GM10248 (cell line): ENCODE results near the gene CHRNB1.
"Not testable (repeated sequence)": the region's sequence is repeated elsewhere in the genome, so short reads cannot be mapped to it uniquely, and the experiment has no call there.

Experiments
- CTCF ChIA-PET: fragments of 300-600 bp; sonication (Branson Sonifier 250); formaldehyde crosslinking; extraction: SDS; loops from one replicate; lab custom pipeline; 2021; ENCODE audit warnings: antibody characterized with exemption; lab: Yijun Ruan, JAX
- POLR2A ChIA-PET: fragments of 350-650 bp; sonication (Branson Sonifier 250); formaldehyde crosslinking; extraction: SDS; loops from one replicate; lab custom pipeline; 2020; ENCODE audit warnings: antibody characterized with exemption; lab: Yijun Ruan, JAX
- DNase-seq: peaks from one replicate; pipeline ENCODE4 v3.0.0; 2012; ENCODE audit errors: extremely low spot score
- CTCF ChIP-seq: IDR thresholded peaks from 2 replicates; pipeline ENCODE4 v1.5.1; 2012; ENCODE audit warnings: mild to moderate bottlenecking, low read depth; ENCODE audit errors: extremely low read depth, missing control alignments, control extremely low read depth

Gene CHRNB1

DNA sequence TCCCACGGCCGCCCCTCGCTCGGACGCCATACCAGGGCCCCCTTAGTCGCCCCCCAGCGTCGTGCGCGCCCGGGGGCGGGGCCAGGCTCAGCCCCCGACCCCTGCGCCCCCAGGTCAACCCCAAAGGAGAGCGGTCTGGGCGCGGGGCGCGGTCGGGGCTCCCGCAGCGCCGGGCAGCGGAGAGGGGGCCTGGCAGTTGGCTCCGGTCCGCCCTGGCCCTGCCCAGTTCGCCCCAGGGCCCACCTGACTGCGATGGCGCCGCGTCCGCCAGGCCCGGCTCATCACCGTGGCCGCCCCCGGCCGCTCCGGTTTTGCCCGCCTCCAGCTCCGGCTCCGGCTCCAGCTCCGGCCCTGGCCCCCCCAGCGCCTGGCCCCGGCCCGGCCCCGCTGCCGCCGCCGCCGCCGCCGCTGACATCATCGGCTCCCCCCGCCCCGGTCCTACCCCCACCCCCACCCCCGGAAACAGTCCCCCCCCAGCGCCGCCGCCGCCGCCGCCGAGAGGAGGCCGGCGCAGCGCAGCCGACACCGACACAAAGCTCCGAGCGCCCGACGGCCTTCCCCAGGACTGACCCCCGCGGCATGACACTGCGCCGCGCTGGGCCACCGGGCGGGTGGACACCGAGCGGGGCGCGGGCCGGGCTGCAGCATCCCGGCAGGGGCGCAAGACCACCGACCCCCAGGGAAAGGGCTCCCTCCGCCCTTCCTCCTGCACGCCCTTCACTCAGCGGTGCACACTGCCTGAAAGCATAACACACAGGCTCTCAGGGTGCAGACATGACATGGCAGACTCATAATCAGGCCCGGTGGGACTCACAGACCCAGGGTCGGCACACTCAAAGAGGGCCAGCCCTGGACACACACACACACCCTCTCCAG is 34.6 kb downstream of the CHRNB1 start, which contains the start of gene ZBTB4:
ZBTB4 (minus strand) TSS at position 419 of the 876 bp plus-strand sequence. CDS start 12,830 bp downstream, outside the sequence.
- POLR2A ChIA-PET: interaction anchor here (0.7 kb wide), 1 partner anchor 11 kb away, joined by 3 read pairs; no protein-coding TSS in a partner anchor
- CTCF ChIA-PET: interaction anchor here (1.5 to 2.6 kb wide), 3 partner anchors 27 to 81 kb away, joined by 3 to 11 read pairs (median 5); partner anchors contain the start of gene SENP3
- peak; percentile 77 for DNase-seq
- TF ChIP-seq CTCF: no peak

- DNase-seq: no peak
- TF ChIP-seq CTCF: no peak
- POLR2A ChIA-PET: no interaction called here
- CTCF ChIA-PET: interaction anchor here (1.5 to 2.6 kb wide), 3 partner anchors 27 to 81 kb away, joined by 3 to 11 read pairs (median 5); partner anchors contain the start of gene SENP3
These were observed 35.2 kb downstream of the CHRNB1 start for GRCh38 chr17:7480089-7480384.

DNA sequence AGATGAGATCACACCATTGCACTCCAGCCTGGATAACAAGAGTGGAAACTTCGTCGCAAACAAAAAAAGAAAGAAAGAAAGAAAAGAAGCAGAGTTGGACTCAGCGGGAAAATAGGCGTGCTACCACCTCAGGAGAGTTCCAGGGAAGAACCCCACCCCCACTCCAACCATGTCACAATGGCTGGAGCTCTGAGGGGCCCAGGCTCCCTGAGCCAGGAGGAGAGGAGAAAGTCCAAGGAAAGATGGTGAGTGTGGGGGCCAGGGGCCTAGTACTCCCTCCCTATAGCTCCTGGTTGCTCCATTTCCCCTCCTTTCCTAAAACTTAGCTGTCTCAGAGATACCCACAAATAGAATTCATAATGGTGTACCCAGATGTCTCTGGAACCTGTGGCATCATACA is 36.4 kb downstream of the CHRNB1 start, which contains the start of gene SLC35G6:
SLC35G6 (plus strand) TSS at position 172 of the 400 bp plus-strand sequence; CDS start at position 243, 71 bp downstream.
- CTCF ChIA-PET: interaction anchor here (2.0 kb wide), 1 partner anchor 27 kb away, joined by 5 read pairs; no protein-coding TSS in a partner anchor
- DNase-seq, POLR2A ChIA-PET: not testable (repeated sequence)

DNA sequence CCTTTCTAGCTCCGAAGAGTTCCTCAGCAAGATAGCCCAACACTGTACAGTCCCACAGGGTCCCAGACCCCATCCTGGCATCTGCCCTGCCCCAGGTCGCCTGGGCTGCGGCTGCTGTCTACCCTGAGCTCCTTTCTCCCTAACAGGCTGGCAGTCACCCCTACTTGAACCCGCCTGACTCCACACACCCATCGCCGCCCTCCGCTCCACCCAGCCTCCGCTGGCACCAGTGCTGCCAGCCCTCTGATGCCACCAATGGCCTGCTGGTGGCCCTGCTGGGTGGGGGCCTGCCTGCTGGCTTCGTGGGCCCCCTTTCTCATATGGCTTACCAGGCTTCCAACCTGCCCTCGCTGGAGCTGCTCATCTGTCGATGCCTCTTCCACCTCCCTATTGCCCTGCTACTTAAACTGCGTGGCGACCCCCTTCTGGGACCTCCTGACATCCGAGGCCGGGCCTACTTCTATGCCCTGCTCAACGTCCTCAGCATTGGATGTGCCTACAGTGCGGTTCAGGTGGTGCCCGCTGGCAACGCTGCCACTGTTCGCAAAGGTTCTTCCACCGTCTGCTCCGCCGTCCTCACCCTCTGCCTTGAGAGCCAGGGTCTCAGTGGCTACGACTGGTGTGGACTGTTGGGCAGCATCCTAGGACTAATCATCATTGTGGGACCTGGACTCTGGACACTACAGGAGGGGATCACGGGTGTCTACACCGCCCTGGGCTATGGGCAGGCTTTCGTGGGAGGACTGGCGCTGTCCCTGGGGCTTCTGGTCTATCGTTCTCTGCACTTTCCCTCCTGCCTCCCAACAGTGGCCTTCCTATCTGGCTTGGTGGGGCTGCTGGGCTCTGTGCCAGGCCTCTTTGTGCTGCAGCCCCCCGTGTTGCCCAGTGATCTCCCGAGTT is 37.2 kb downstream of the CHRNB1 start:
- CTCF ChIA-PET, DNase-seq, POLR2A ChIA-PET: not testable (repeated sequence)

DNA sequence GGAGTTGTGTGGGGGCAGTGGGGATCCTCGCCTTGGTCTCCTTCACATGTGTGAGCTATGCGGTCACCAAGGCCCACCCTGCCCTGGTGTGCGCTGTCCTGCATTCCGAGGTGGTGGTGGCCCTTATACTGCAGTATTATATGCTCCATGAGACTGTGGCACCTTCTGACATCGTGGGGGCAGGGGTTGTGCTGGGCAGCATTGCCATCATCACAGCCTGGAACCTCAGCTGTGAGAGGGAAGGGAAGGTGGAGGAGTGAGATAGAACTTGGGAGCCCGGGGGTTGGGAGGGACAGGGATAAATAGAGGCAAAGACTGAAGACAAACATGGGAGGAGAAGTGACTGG is 37.9 kb downstream of the CHRNB1 start:
- POLR2A ChIA-PET: not testable (repeated sequence)

GRCh38 chr17:7483255-7484066 is 38.6 kb downstream of the CHRNB1 start:
- CTCF ChIA-PET: interaction anchor here (2.8 kb wide), 1 partner anchor 47 kb away, joined by 6 read pairs; no protein-coding TSS in a partner anchor
- peak; percentile 89 for DNase-seq
- TF ChIP-seq CTCF: no peak
- POLR2A ChIA-PET: interaction anchor here (1.0 to 2.2 kb wide), 26 partner anchors 7 to 361 kb away, joined by 3 to 12 read pairs (median 6); partner anchors contain the start of genes ACAP1, CD68, FXR2 and SAT2

More for the DNA sequence above, 37.9 kb downstream of the CHRNB1 start:
- CTCF ChIA-PET, DNase-seq: not testable (repeated sequence)

- no peak for TF ChIP-seq CTCF
- ChIA-PET CTCF (interaction anchor here (1.3 to 2.8 kb wide), 2 partner anchors 48 to 128 kb away, joined by 5 to 6 read pairs; no protein-coding TSS in a partner anchor), POLR2A (interaction anchor here (0.6 to 2.2 kb wide), 42 partner anchors 8 to 1269 kb away, joined by 3 to 12 read pairs (median 4); partner anchors contain the start of genes ACAP1, CD68, FXR2 and SAT2)
- peak; percentile 99 for DNase-seq
These were observed 39.4 kb downstream of the CHRNB1 start, which contains the start of gene POLR2A for GRCh38 chr17:7484067-7484918. POLR2A (plus strand) TSS chr17:7484366.
